NCI-H146 treated with DMSO at 0.1 percent for 48 hours (cell line): ENCODE measurements around the gene TCF12.
"Not testable (repeated sequence)": the region's sequence is repeated elsewhere in the genome, so short reads cannot be mapped to it uniquely, and the experiment has no call there.

Experiments used
- DNase-seq: peaks from one replicate; lab custom pipeline; 2025; ENCODE audit not compliant: unreplicated experiment; lab: John Stamatoyannopoulos, UW

Gene TCF12

DNA sequence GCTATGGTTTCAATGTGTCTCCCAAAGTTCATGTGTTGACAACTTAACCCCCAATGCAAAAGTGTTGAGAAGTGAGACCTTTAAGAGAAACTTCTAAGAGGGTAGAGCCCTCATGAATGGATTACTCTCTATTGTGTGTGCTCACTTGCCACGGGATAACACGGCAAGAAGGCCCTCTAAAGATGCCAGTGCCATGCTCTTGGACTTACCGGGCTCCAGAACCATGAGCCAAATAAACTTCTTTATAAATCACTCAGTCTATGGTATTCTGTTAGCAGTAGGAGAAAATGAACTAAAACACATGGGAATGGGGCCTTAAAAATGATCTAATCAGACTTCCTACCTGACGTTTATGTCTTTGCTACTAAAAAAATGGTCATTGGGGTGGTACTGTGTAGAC lies 2.6 kb upstream of the TCF12 start:
- no peak for DNase-seq

DNA sequence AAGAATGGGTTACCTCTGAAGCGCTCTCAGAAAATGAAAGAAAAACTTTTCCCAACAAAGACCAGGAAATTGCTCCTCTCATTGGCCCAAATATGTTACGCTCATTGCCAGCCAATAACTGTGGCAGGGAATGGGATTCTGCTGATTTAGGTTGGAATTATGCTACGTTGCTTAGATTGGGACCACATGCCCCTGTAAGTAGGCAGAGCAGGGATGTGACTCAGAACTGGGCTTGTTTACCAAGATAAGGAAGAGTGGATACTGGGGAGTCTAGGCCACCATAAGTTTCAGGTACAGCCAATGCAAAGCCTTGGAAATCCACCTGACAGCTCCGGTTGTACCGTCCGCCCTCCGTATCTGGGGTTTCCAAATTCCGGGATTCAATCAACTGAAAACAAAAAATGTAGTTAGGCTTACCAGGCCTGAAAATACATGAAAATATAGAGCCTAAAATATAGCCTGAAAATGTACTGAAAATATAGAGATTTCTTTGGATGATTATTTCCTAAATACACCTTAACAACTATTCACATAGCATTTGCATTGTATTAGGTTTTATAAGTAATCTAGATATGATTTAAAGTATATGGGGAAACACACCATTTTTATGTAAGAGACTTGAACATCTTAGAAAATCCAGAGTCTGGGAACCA lies 1.5 kb upstream of the TCF12 start:
- DNase-seq, result no peak

GRCh38 chr15:56917652-56918045 lies 795 bp upstream of the TCF12 start:
- no peak for DNase-seq

GRCh38 chr15:56919031-56919608 lies 676 bp downstream of the TCF12 start:
- peak; percentile 40 for DNase-seq

- peak; percentile 40 for DNase-seq
Measured at GRCh38 chr15:56919609-56920366, 1.3 kb downstream of the TCF12 start.

DNA sequence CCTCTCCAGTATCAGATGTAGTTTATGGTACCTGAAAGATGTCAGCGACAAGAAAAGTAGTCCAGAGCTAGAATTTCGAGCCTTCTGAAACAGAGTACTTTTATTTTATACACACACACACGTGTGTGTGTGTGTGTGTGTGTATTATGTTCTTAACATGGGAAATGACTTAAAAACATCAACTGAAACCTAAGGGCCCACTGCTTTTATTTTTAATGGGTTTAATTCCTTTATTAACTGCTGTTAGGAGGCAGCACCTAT lies 1.9 kb downstream of the TCF12 start:
- no peak for DNase-seq

GRCh38 chr15:56923174-56923591 lies 4.7 kb downstream of the TCF12 start:
- DNase-seq, result no peak

- DNase-seq, result no peak
Measured at GRCh38 chr15:56927816-56928215, 9.4 kb downstream of the TCF12 start.

DNA sequence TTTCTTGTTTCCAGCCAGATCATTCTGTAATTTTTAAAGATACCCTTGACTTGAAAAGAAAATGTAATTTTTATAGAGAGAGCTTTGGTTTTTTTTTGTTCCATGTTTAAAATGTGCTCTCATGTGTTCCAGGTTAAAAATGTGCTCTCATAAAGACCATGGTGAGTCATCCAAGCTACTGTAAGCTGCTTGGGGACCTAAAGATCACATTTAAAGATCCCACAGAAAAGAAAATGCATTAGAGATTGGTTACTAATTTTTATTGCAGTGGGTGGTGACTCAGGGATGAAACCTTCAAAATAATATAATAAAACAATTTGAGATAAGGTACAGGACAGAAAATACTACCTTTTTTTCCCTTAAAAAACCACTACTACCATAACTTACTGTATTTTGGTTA lies 11.0 kb downstream of the TCF12 start:
- no peak for DNase-seq

DNA sequence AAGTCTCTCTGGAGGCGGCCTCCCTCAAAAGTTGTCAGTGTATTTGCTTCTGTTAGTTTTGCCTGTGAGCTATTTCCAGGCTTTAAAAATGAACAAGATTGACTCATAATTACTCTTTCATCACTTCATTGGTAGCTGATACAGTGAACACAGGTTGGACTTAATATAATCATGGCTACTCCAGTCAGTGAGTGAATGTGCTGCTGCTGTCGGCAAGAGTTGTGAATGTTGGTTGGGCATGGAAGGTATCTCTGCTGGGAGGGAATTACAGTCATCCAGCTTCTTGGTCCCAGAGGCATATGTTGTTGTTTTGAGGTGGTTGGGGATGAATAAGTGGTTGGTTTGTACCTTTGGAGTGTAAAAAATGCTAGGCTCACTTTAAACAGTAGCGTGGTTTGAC lies 11.5 kb downstream of the TCF12 start:
- no peak for DNase-seq

DNA sequence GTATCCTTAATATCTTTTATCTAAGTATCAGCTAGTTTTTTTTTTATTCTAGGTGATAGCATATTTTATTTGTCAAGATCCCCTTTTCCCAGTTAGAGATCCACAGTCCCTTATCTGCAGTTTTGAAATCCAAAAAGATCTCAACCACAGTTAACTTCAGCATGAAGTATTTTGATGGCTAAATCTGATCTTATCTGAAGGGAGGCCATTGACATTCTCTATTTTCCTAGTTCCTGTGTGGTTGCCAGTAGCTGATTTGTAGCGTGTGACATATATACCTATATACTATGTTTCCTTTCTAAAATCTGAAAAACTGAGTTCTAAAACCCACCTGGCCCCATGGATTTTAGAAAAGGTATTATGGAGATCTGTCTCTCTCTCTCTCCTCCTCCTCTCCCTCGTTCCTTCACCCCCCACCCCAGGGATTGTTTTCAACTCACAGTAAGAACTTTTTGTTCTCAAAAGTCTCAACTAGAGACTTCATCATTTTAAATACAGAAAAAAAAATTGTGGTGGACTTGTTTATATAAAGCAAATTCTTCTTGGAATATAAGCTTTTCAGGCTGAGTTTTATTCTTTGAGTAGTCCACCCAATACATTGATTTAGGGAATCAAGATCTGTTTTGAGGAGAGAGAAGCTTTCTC lies 12.3 kb downstream of the TCF12 start:
- no peak for DNase-seq

GRCh38 chr15:56931639-56932508 lies 13.4 kb downstream of the TCF12 start:
- no peak for DNase-seq

- DNase-seq, result not testable (repeated sequence)
Measured at GRCh38 chr15:56932509-56932868, 14.0 kb downstream of the TCF12 start.

GRCh38 chr15:56933410-56933809 lies 15.0 kb downstream of the TCF12 start:
- DNase-seq, result no peak

- DNase-seq, result no peak
Measured at GRCh38 chr15:56933811-56934210, 15.4 kb downstream of the TCF12 start.

DNA sequence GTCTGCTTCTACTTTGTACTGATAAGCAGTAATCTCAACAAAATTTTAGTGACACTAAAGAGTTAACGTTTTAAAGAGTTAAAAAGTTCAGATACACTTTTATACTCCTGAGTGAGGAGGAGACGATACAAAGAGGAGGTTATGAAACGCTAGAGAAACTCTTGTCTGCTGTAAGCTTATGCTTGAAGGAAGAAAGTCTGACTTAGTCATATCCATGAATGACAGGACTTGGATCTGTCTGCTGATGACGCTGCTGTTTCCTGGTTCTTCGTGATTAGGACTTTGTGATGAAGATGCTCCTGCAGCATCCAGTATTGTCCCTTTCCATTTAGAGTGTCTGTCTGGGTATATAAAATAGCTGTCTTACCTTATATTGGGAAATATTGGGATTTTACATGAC lies 15.8 kb downstream of the TCF12 start:
- DNase-seq, result no peak

- DNase-seq, result no peak
Measured at GRCh38 chr15:56936929-56937328, 18.5 kb downstream of the TCF12 start.

- DNase-seq, result no peak
Measured at GRCh38 chr15:56939257-56939656, 20.8 kb downstream of the TCF12 start.

DNA sequence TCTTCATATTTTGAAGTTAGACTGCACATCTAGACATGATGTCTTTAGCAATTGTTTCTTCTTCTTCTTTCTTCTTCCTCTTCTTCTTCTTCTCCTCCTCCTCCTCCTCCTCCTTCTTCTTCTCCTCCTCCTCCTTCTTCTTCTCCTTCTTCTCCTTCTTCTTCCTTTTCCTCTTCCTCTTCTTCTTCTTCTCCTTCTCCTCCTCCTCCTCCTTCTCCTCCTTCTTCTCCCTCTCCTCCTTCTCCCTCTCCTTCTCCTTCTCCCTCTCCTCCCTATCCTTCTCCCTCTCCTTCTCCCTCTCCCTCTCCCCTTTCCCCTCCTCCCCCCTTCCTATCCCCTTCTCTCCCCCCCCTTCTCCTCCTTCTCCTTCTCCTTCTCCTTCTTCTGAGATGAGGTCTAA lies 21.9 kb downstream of the TCF12 start:
- no peak for DNase-seq

GRCh38 chr15:56942118-56942517 lies 23.7 kb downstream of the TCF12 start:
- DNase-seq, result no peak

DNA sequence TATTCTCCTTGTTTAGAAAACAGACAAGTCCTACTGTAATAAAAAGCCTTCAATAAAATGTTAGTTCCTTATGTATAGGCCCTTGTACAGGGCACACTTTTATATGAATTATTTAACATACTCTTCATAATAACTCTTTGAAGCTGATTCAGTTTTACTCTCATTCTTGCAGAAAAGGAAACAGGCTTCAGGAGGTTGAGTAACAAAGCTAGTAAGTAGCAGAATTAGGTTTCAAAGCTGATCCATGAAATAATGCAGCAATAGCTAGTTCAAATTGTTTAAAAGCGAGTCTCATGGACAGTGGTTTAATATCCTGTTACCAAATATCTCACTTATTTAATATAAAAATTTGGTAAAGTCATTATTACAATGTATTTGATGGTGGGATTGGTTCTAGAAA lies 25.0 kb downstream of the TCF12 start:
- no peak for DNase-seq
